ENCODE results near the gene OR52B6.
"Not testable (repeated sequence)": the region's sequence is repeated elsewhere in the genome, so short reads cannot be mapped to it uniquely, and the experiment has no call there.

OR52B6 gene, protein sequence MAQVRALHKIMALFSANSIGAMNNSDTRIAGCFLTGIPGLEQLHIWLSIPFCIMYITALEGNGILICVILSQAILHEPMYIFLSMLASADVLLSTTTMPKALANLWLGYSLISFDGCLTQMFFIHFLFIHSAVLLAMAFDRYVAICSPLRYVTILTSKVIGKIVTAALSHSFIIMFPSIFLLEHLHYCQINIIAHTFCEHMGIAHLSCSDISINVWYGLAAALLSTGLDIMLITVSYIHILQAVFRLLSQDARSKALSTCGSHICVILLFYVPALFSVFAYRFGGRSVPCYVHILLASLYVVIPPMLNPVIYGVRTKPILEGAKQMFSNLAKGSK

GRCh38 chr11:5580577-5580976, at the start of gene OR52B6:
Gene OR52B6, plus strand, starts transcription at chr11:5580877. Its CDS starts 0 bp downstream, at chr11:5580877.
- DNase-seq (ENCODE audit: low read depth) = no peak

DNA sequence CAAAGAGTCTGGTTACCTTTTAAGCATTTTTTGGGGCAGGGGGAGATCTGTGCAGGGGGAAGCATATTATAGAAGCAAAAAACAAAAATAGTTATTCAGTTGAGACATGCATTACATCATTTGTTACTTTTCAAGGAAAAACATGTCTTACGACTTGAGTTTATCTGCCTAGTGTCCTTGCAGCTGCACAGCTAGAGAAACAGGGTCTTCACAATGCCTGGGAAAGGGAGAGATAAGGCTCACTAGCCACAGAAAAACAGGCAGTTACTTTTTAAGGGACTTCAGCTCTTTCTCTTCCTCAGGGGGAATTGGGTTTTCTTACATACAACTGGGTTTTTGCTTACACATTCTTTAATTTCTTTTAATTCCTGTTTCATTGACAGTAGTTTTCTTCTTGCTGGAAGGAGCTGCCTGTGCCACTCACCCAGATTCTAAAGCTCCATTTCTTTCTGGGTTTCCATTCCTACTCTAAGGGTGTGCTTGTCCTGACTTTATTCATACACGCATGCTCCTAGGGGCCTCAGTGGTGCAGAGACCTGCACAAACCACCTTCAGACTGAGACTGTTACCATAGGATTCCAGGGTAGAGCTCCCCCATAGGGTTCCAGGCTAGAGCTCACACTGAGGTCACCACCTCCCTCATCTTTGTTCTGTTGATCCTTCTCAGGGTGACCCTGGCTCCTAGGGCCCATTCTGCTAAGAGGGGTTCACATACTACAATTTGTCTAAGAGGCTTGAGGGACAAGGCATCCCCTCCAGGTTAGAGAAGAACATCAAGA, 49.4 kb upstream of the OR52B6 start:
- DNase-seq (ENCODE audit: low read depth) = no peak

- DNase-seq (ENCODE audit: low read depth) = no peak
These were observed 46.6 kb upstream of the OR52B6 start for GRCh38 chr11:5534046-5534445.

DNA sequence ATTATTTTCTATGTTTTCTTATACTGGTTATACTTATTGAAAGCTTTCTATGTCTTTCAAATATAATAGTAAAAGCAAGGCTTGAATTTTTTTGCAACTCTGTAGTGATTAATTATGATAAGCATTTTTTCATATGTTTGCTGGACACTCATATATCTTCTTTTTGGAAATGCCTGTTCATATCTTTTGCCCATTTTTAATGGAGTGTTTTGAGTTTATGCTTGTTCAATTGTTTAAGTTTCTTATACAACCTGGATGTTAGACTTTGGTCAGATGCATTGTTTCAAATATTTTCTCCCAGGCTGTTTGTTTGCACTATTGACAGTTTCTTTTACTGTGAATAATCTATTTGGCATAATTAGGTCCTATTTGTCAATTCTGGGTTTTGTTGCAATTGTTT, 44.2 kb upstream of the OR52B6 start:
- no peak for DNase-seq (ENCODE audit: low read depth)

- DNase-seq (ENCODE audit: low read depth) = no peak
These were observed 39.2 kb upstream of the OR52B6 start for GRCh38 chr11:5541427-5541826.

- DNase-seq (ENCODE audit: low read depth) = no peak
These were observed 34.2 kb upstream of the OR52B6 start for GRCh38 chr11:5546457-5546856.

DNA sequence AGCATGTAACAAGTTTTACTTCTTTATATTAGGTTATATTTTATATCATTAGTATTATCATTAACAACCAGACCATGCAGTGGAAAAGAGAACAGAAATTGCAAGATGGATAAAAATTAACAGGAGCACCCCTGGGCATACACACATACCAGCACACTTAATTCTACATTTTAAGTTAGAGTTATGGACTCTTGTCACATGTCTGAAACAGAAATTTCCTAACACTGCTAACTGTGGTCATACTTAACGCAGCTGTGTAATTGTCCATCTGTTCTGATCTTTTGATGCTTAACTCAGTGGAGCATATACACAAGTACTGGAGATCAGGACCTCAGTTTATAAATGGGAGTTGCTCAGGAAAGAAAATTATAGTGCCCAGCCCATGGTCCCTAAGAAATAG, 32.7 kb upstream of the OR52B6 start:
- DNase-seq (ENCODE audit: low read depth) = no peak

DNA sequence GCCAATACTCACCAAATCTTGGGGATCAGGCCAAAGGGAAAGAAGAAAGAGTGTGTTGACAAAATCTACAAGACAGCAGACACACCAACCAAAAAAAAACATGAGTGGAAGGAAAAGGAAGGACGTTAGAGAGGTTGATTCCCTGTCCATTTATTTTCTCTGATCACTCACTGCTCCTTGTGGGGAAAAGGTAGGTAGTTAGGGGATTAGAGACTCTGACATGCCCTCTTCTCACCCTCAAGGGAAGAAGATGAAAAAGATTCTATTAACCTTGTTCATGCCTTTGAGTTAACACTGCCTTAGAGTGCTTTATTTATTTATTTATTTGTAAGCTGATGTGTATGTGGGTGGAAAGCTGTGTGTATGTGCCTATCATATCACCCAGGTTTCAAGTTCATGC, 32.2 kb upstream of the OR52B6 start, which contains the start of gene OR52H1:
TSS of gene OR52H1 (minus strand) at position 101 of the 400 bp plus-strand sequence. CDS start 3,035 bp downstream, outside the sequence.
- no peak for DNase-seq (ENCODE audit: low read depth)

GRCh38 chr11:5550440-5551095, 30.1 kb upstream of the OR52B6 start:
- DNase-seq (ENCODE audit: low read depth) = peak; percentile 36

DNA sequence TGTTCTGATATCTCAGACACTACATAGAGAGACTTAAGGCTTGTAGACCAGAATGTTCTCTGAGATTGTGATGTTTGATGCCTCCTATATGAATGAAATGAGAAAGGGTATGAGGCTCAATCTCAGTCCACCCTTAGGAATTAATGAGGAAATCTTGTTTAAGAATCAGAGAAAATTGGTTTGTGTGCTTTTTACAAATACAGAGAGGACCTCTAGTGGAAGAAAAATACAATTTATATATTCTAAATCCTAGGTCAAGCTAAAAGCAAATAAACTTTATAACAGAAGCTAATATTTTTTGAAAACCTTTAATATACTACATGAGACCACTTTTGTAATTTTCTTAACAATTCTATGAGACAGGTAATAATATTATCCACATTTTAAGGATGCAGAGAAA, 27.3 kb upstream of the OR52B6 start:
- DNase-seq (ENCODE audit: low read depth) = no peak

DNA sequence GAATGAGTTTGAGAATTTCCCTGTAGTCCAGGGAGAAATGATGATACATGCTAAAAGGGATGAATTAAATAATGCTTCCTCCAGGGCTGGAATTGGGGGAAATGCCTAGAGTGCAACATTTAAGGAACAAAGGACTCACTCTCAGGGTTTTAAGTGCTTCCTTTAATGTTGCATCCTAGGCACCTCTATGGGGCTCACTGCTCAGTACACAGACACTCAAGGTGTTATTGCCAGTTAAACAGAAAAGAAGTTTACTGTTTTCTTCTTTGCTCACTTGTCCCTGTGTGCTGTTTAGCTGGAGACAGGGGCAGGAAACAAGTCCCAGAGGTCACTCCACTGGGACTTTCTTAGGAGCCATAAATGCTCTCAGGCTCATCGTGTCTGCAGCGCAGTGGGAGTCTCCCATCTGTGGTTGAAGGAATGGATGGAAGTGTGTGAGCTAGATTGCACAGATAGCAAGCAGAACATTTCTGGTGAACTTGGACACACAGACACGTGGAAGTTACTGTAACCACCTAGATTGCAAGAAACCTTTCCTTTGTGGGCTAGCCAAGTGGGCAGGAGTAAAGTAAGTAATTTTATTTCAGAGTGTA, 24.0 kb upstream of the OR52B6 start:
- DNase-seq (ENCODE audit: low read depth) = no peak

DNA sequence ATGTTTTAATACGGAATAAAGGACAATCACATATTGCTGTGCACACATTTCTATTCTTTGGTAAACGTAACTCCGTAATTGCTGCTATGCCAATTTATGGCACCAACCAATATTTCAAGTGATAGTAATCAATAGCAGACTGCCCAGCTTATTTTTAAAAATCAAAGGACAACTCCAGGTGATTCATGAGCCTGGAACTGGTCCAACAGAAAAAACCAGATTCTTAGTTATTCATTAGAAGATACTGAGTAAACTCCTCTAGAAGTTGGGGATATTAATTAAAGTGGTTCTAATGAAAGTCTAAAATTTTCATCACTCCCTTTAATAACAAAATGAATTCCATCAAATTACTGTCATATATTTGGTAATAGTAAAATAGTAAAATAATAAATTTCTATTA, 22.9 kb upstream of the OR52B6 start:
- DNase-seq (ENCODE audit: low read depth) = no peak

GRCh38 chr11:5564259-5565019, 16.2 kb upstream of the OR52B6 start:
- DNase-seq (ENCODE audit: low read depth) = no peak

- no peak for DNase-seq (ENCODE audit: low read depth)
These were observed 6.0 kb upstream of the OR52B6 start for GRCh38 chr11:5574654-5575053.

DNA sequence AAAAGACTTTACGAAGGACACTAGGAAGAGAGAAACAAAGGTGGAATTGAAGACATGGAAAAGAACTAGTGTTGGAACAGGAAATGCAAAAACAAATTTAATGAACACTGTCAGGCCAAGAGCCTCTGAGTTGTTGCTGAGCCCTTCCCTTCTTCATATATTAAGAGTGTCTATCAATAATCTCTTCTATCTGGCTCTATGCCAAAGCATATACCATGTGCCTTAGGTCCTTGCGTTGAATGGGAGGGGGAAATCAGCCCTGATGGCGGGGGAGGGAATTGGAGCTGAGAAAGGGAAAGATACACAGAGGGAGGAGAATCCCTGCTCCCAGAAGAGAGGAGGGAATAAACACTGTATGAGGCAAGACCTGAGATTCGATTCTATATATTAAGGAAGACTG, 5.5 kb upstream of the OR52B6 start:
- DNase-seq (ENCODE audit: low read depth) = no peak

DNA sequence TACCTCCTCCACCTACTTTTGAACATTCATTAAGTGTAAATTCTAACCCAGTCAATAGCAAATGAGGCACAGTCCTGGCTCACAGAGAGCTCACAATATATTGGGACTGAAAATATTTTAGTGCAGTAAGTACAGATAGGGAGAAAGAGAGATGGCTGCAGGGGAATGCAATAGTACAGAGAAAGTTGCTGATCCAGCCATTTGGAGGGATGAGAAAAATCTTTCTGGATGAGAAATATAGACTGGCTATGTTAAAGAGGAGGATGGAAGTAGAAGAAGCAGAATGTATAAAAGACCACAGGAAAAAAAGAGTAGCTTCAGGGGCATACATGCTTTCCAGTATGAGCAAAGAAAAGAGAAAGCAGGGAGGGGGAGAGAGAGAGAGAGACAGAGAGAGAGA, 3.6 kb upstream of the OR52B6 start:
- DNase-seq (ENCODE audit: low read depth) = no peak

GRCh38 chr11:5581014-5581413, 337 bp downstream of the OR52B6 start:
- no peak for DNase-seq (ENCODE audit: low read depth)

GRCh38 chr11:5584458-5584857, 3.8 kb downstream of the OR52B6 start:
- DNase-seq (ENCODE audit: low read depth) = not testable (repeated sequence)

DNA sequence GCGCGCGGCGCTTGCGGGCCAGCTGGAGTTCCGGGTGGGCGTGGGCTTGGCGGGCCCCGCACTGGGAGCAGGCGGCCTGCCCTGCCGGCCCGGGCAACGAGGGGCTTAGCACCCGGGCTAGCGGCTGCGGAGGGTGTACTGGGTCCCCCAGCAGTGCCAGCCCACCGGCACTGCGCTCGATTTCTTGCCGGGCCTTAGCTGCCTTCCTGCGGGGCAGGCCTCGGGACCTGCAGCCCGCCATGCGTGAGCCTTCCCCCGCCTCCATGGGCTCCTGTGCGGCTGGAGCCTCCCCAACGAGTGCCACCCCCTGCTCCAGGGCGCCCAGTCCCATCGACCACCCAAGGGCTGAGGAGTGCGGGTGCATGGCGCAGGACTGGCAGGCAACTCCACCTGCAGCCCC, 9.2 kb downstream of the OR52B6 start:
- DNase-seq (ENCODE audit: low read depth) = not testable (repeated sequence)

- DNase-seq (ENCODE audit: low read depth) = no peak
These were observed 10.9 kb downstream of the OR52B6 start for GRCh38 chr11:5591613-5592012.

- no peak for DNase-seq (ENCODE audit: low read depth)
These were observed 11.9 kb downstream of the OR52B6 start for GRCh38 chr11:5592615-5593014.

- DNase-seq (ENCODE audit: low read depth) = no peak
These were observed 12.5 kb downstream of the OR52B6 start for GRCh38 chr11:5593146-5593545.

Data from stromal cell of bone marrow (primary cell).